ENCODE data around the gene STEAP4. TPM values are rescaled to one million over a fixed set of nuclear protein-coding genes. Genes with fewer than 3 reads are reported as not detected.

The STEAP4 gene
- total RNA-seq, 1 experiment from 2014 or later, result 7.4 TPM

GRCh38 chr7:88253640-88254039 is 53.1 kb downstream of the STEAP4 start:
- intact Hi-C loops (cut with micrococcal nuclease; ENCODE audit: unreplicated experiment), result no loop called here
- H3K4me3 Mint-ChIP-seq (ENCODE audit: low read depth, unreplicated experiment), result no peak overlapping the region

DNA sequence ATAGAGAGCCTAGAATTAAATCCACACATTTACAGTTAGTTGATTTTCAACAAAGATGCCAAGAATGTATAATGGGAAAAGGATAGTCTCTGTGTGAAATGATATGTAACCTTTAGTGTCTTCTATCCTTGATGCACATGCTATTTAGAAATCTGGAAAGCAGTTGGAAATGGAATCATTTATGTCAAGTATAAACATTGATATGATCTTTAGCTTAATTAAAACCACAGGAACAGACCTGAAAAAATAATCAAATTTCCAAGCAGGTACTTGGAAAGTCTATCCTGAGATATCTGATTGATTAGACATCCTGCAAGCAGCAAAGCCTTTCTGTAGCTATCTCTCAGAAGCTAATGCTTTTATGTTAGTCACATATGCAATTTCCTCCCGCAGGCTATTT is 62.4 kb downstream of the STEAP4 start:
- no TSS peak for BruUV-seq (replicated peaks)

More at GRCh38 chr7:88253640-88254039, 53.1 kb downstream of the STEAP4 start:
- Mint-ChIP-seq H3K9me3 (ENCODE audit: low read depth, unreplicated experiment) (peaks cover 15% of the 10 kb centered on the region), H3K27me3 (ENCODE audit: unreplicated experiment) (no peaks in the 10 kb centered on the region), H3K36me3 (ENCODE audit: insufficient read depth, unreplicated experiment) (no peaks in the 10 kb centered on the region), H3K27ac (ENCODE audit: unreplicated experiment) (peak overlapping the region; percentile 40), H3K4me1 (ENCODE audit: low read depth, unreplicated experiment) (peaks cover 33% of the 10 kb centered on the region)
- no peak for TF ChIP-seq CTCF (IDR thresholded peaks at IDR 0.05; ENCODE audit: unreplicated experiment)
- BruUV-seq (replicated peaks), result no TSS peak
- CTCF ChIA-PET, result interaction anchor here (0.9 kb wide), 1 partner anchor 10 kb away, joined by 3 read pairs; no protein-coding TSS in a partner anchor
- DNase-seq, result no peak

GRCh38 chr7:88243345-88243909 is 63.3 kb downstream of the STEAP4 start:
- H3K9me3 Mint-ChIP-seq (ENCODE audit: low read depth, unreplicated experiment), result peaks cover 5% of the 10 kb centered on the region

More for the DNA sequence above, 62.4 kb downstream of the STEAP4 start:
- no peak for TF ChIP-seq CTCF (IDR thresholded peaks at IDR 0.05; ENCODE audit: unreplicated experiment)
- Mint-ChIP-seq H3K9me3 (ENCODE audit: low read depth, unreplicated experiment) (peaks cover 5% of the 10 kb centered on the region), H3K27me3 (ENCODE audit: unreplicated experiment) (no peaks in the 10 kb centered on the region), H3K4me1 (ENCODE audit: low read depth, unreplicated experiment) (peaks cover 9% of the 10 kb centered on the region), H3K27ac (ENCODE audit: unreplicated experiment) (no peak overlapping the region), H3K4me3 (ENCODE audit: low read depth, unreplicated experiment) (no peak overlapping the region), H3K36me3 (ENCODE audit: insufficient read depth, unreplicated experiment) (no peaks in the 10 kb centered on the region)
- DNase-seq, result no peak
- CTCF ChIA-PET, result interaction anchor here (0.9 to 2.0 kb wide), 9 partner anchors 10 to 591 kb away, joined by 3 to 59 read pairs (median 5); partner anchors contain the start of gene SRI
- intact Hi-C loops (cut with micrococcal nuclease; ENCODE audit: unreplicated experiment), result loop anchor here (10.0 kb wide), 2 partner anchors 301 to 591 kb away; no protein-coding TSS in a partner anchor

GRCh38 chr7:88239852-88240251 is 66.8 kb downstream of the STEAP4 start:
- Mint-ChIP-seq H3K9me3 (ENCODE audit: low read depth, unreplicated experiment) (no peaks in the 10 kb centered on the region), H3K4me3 (ENCODE audit: low read depth, unreplicated experiment) (no peak overlapping the region), H3K36me3 (ENCODE audit: insufficient read depth, unreplicated experiment) (no peaks in the 10 kb centered on the region), H3K4me1 (ENCODE audit: low read depth, unreplicated experiment) (peaks cover 9% of the 10 kb centered on the region), H3K27me3 (ENCODE audit: unreplicated experiment) (no peaks in the 10 kb centered on the region), H3K27ac (ENCODE audit: unreplicated experiment) (no peak overlapping the region)
- CTCF ChIA-PET, result no interaction called here
- no TSS peak for BruUV-seq (replicated peaks)
- intact Hi-C loops (cut with micrococcal nuclease; ENCODE audit: unreplicated experiment), result loop anchor here (10.0 kb wide), 2 partner anchors 305 to 595 kb away; no protein-coding TSS in a partner anchor
- TF ChIP-seq CTCF (IDR thresholded peaks at IDR 0.05; ENCODE audit: unreplicated experiment), result no peak
- no peak for DNase-seq

More at GRCh38 chr7:88243345-88243909, 63.3 kb downstream of the STEAP4 start:
- no TSS peak for BruUV-seq (replicated peaks)
- Mint-ChIP-seq H3K36me3 (ENCODE audit: insufficient read depth, unreplicated experiment) (no peaks in the 10 kb centered on the region), H3K27me3 (ENCODE audit: unreplicated experiment) (no peaks in the 10 kb centered on the region), H3K4me1 (ENCODE audit: low read depth, unreplicated experiment) (peaks cover 9% of the 10 kb centered on the region), H3K27ac (ENCODE audit: unreplicated experiment) (no peak overlapping the region), H3K4me3 (ENCODE audit: low read depth, unreplicated experiment) (no peak overlapping the region)
- TF ChIP-seq CTCF (IDR thresholded peaks at IDR 0.05; ENCODE audit: unreplicated experiment), result peak; percentile 48
- intact Hi-C loops (cut with micrococcal nuclease; ENCODE audit: unreplicated experiment), result loop anchor here (1.0 to 10.0 kb wide), 4 partner anchors 45 to 591 kb away; no protein-coding TSS in a partner anchor
- peak; percentile 41 for DNase-seq
- CTCF ChIA-PET, result interaction anchor here (0.7 to 2.0 kb wide), 23 partner anchors 10 to 1379 kb away, joined by 3 to 59 read pairs (median 4); partner anchors contain the start of gene SRI
